ENCODE results near the gene NPTXR.

The NPTXR gene

GRCh38 chr22:38843657-38844314 lies at the start of gene NPTXR:
Gene NPTXR (minus strand): TSS chr22:38844028.
- peak; percentile 41 to 58 for DNase-seq

- no peak for DNase-seq
Measured at GRCh38 chr22:38891256-38891655, 47.4 kb upstream of the NPTXR start.

- no peak for DNase-seq
Measured at GRCh38 chr22:38890377-38890776, 46.5 kb upstream of the NPTXR start.

GRCh38 chr22:38886333-38886732 lies 42.5 kb upstream of the NPTXR start:
- DNase-seq: no peak

GRCh38 chr22:38882972-38883622 lies 39.3 kb upstream of the NPTXR start:
- no peak for DNase-seq

GRCh38 chr22:38881997-38882879 lies 38.4 kb upstream of the NPTXR start:
- DNase-seq: no peak

- DNase-seq: no peak
Measured at GRCh38 chr22:38881464-38881871, 37.6 kb upstream of the NPTXR start.

- no peak for DNase-seq
Measured at GRCh38 chr22:38879961-38880360, 36.1 kb upstream of the NPTXR start.

- no peak for DNase-seq
Measured at GRCh38 chr22:38879108-38879729, 35.4 kb upstream of the NPTXR start.

- DNase-seq: no peak
Measured at GRCh38 chr22:38878001-38878400, 34.2 kb upstream of the NPTXR start.

GRCh38 chr22:38874529-38875222 lies 30.8 kb upstream of the NPTXR start:
- no peak for DNase-seq

GRCh38 chr22:38873469-38874411 lies 29.9 kb upstream of the NPTXR start:
- peak; percentile 71 to 77 for DNase-seq

GRCh38 chr22:38872831-38873248 lies 29.0 kb upstream of the NPTXR start:
- no peak for DNase-seq

- peak; percentile 94 to 97 for DNase-seq
Measured at GRCh38 chr22:38872172-38872830, 28.5 kb upstream of the NPTXR start, which contains the start of gene CBX6. Gene CBX6 (minus strand): TSS chr22:38872216. CDS start chr22:38872190, 26 bp downstream.

- peak; percentile 44 to 48 for DNase-seq
Measured at GRCh38 chr22:38871360-38872171, 27.7 kb upstream of the NPTXR start.

- DNase-seq: peak in 1 of 2 donors; percentile 27
Measured at GRCh38 chr22:38870791-38871359, 27.0 kb upstream of the NPTXR start.

GRCh38 chr22:38870312-38870741 lies 26.5 kb upstream of the NPTXR start:
- DNase-seq: peak; percentile 93 to 95

- DNase-seq: peak in 1 of 2 donors; percentile 16
Measured at GRCh38 chr22:38869663-38870062, 25.8 kb upstream of the NPTXR start.

- DNase-seq: peak; percentile 92 to 93
Measured at GRCh38 chr22:38868886-38869381, 25.1 kb upstream of the NPTXR start.

Measured in stimulated activated CD4-positive, alpha-beta T cell treated with anti-CD3 and anti-CD28 coated beads, Interleukin-2, amount 100 ng/mL, for 24 hours (primary cell).